OCI-LY7 (cell line): ENCODE data around the gene EP400. TPM values are rescaled to one million over a fixed set of nuclear protein-coding genes. Genes with fewer than 3 reads are reported as not detected.

ENCODE experiments used
- BruUV-seq: library from RNA; stranded (reverse); fragments of 400-500 nt; replicated peaks from 2 replicates; lab custom pipeline; 2021; lab: Mats Ljungman, UMichigan
- CTCF ChIA-PET: fragments of 300-600 bp; sonication (Branson Sonifier 250); formaldehyde crosslinking; loops from one replicate; lab custom pipeline; 2022; ENCODE audit warnings: antibody characterized with exemption; ENCODE audit not compliant: unreplicated experiment; lab: Charles Lee
- POLR2A ChIA-PET: fragments of 300-600 bp; sonication (Branson Sonifier 250); formaldehyde crosslinking; loops from one replicate; lab custom pipeline; 2022; ENCODE audit warnings: antibody characterized with exemption; lab: Charles Lee
- DNase-seq: peaks from one replicate; pipeline ENCODE4 v3.0.0-alpha.2; 2015; ENCODE audit warnings: low spot score
- H2AFZ ChIP-seq: fragments of 200-600 bp; sonication (generic), shearing (Covaris generic); 2 replicates; pipeline ENCODE4 v1.6.1; 2014; ENCODE audit warnings: mild to moderate bottlenecking, antibody characterized with exemption, low read length, moderate library complexity
- H3K27ac ChIP-seq: fragments of 200-600 bp; sonication (generic); 2 replicates; pipeline ENCODE4 v1.5.1; 2014; ENCODE audit warnings: mixed run types, low read depth, mild to moderate bottlenecking, moderate library complexity, low read length, inconsistent platforms; ENCODE audit not compliant: poor library complexity, severe bottlenecking
- H3K36me3 ChIP-seq: fragments of 200-600 bp; sonication (generic); 2 replicates; pipeline ENCODE4 v1.6.1; 2014; ENCODE audit warnings: mild to moderate bottlenecking, antibody characterized with exemption, low read length, moderate library complexity, mixed read lengths; ENCODE audit not compliant: insufficient read depth
- H3K4me1 ChIP-seq: fragments of 200-600 bp; sonication (generic); 2 replicates; pipeline ENCODE4 v1.5.1; 2014; ENCODE audit warnings: mild to moderate bottlenecking, low read length; ENCODE audit not compliant: insufficient read depth, poor library complexity, severe bottlenecking
- H3K4me2 ChIP-seq: fragments of 200-600 bp; sonication (generic); 2 replicates; pipeline ENCODE4 v1.6.1; 2014; ENCODE audit warnings: mild to moderate bottlenecking, low read length
- H3K4me3 ChIP-seq: fragments of 200-600 bp; sonication (generic); 2 replicates; pipeline ENCODE4 v1.5.1; 2014; ENCODE audit warnings: mild to moderate bottlenecking, low read depth, low read length; ENCODE audit not compliant: poor library complexity, severe bottlenecking
- H3K79me2 ChIP-seq: fragments of 200-600 bp; sonication (generic); 2 replicates; pipeline ENCODE4 v1.6.1; 2016; ENCODE audit warnings: low read depth, mild to moderate bottlenecking, low read length, moderate library complexity, mixed read lengths; ENCODE audit not compliant: insufficient read depth
- H3K9me2 ChIP-seq: fragments of 200-600 bp; sonication (generic); 2 replicates; pipeline ENCODE4 v1.6.1; 2016; ENCODE audit warnings: mild to moderate bottlenecking, low read length, mixed read lengths; ENCODE audit not compliant: insufficient read depth
- H3K9me3 ChIP-seq: fragments of 200-600 bp; sonication (generic); 2 replicates; pipeline ENCODE4 v1.6.1; 2014; ENCODE audit warnings: mild to moderate bottlenecking, mixed run types, low read length, mixed read lengths
- H4K20me1 ChIP-seq: fragments of 200-600 bp; sonication (generic); 2 replicates; pipeline ENCODE4 v1.6.1; 2014; ENCODE audit warnings: mild to moderate bottlenecking, antibody characterized with exemption, low read length, moderate library complexity, mixed read lengths; ENCODE audit not compliant: insufficient read depth
- CTCF ChIP-seq: fragments of 200-600 bp; sonication (generic); conservative IDR thresholded peaks from 2 replicates; pipeline ENCODE4 v1.5.1; 2014; ENCODE audit warnings: mild to moderate bottlenecking, antibody characterized with exemption, low read length, moderate library complexity, mixed read lengths
- EZH2phosphoT487 ChIP-seq: fragments of 200-600 bp; sonication (generic); IDR thresholded peaks from 2 replicates; pipeline ENCODE4 v1.6.1; 2018; ENCODE audit warnings: low read depth, borderline replicate concordance, mild to moderate bottlenecking, mixed run types, antibody characterized with exemption, low read length, moderate library complexity, mixed read lengths
- intact Hi-C: fragments of 100-400 bp; cut with micrococcal nuclease; formaldehyde crosslinking; loops from one replicate; pipeline ENCODE4 v1.10.0; 2022; ENCODE audit not compliant: unreplicated experiment
- total RNA-seq, 2 experiments: library from RNA; depleted of rRNA in 1 of 2; stranded (reverse); fragments of >200 nt in 1 of 2; shearing (Covaris generic) in 1 of 2; gene quantifications; 2 replicates each; pipeline ENCODE4 v1.2.3, GENCODE V29; 2014 to 2022

Gene EP400
- total RNA-seq, 2 experiments from 2014 or later, result 20.7 to 56.2 TPM

DNA sequence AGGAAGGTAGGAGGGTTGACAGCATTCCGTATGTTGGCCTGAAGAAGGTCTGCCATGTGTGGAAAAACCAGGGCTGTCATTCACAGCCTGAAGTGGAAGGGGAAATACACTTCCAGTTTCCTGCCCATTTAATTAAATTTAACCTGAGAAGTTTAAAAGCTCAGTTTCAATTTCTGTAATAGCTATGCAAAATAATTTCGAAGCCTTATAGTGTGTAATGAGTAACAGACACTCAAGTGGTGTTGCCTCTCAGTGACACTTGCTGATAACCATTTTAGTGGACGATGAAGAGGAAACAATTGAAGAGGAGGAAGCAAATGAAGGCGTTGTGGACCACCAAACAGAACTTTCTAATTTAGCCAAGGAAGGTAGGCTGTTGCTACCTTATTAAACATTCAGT, 44.8 kb downstream of the EP400 start:
- Histone ChIP-seq H3K27ac (no peak overlapping the region), H2AFZ (no peak overlapping the region), H3K4me2 (no peak overlapping the region), H3K36me3 (peaks cover 57% of the 10 kb centered on the region), H4K20me1 (0 out of 2 replicates have a peak, but pooled peaks cover 4% of the 10 kb centered on the region), H3K9me2 (no peaks in the 10 kb centered on the region), H3K4me3 (no peak overlapping the region), H3K4me1 (no peaks in the 10 kb centered on the region), H3K79me2 (no peaks in the 10 kb centered on the region), H3K9me3 (no peaks in the 10 kb centered on the region)
- CTCF ChIA-PET, result no interaction called here
- POLR2A ChIA-PET, result no interaction called here
- TF ChIP-seq EZH2phosphoT487 (no peak), CTCF (no peak)
- intact Hi-C loops, result no loop called here
- BruUV-seq, result no TSS peak
- no peak for DNase-seq

GRCh38 chr12:132000286-132000872, 50.6 kb downstream of the EP400 start:
- no peaks in the 10 kb centered on the region for H3K9me2 ChIP-seq
- CTCF ChIA-PET, result no interaction called here
- H3K9me3 ChIP-seq, result no peaks in the 10 kb centered on the region
- H3K4me2 ChIP-seq, result no peak overlapping the region
- no TSS peak for BruUV-seq
- DNase-seq, result no peak
- intact Hi-C loops, result loop anchor here (5.0 kb wide), 1 partner anchor 148 kb away; no protein-coding TSS in a partner anchor
- TF ChIP-seq CTCF, result no peak
- no peak for TF ChIP-seq EZH2phosphoT487
- H3K79me2 ChIP-seq, result no peaks in the 10 kb centered on the region
- peaks cover 16% of the 10 kb centered on the region; the same call in 1 of the 2 replicates for H3K36me3 ChIP-seq
- no peaks in the 10 kb centered on the region for H3K4me1 ChIP-seq
- no peaks in the 10 kb centered on the region for H4K20me1 ChIP-seq
- H2AFZ ChIP-seq, result no peak overlapping the region
- POLR2A ChIA-PET, result interaction anchor here (1.0 kb wide), 1 partner anchor 23 kb away, joined by 3 read pairs; no protein-coding TSS in a partner anchor
- H3K4me3 ChIP-seq, result no peak overlapping the region
- H3K27ac ChIP-seq, result no peak overlapping the region

DNA sequence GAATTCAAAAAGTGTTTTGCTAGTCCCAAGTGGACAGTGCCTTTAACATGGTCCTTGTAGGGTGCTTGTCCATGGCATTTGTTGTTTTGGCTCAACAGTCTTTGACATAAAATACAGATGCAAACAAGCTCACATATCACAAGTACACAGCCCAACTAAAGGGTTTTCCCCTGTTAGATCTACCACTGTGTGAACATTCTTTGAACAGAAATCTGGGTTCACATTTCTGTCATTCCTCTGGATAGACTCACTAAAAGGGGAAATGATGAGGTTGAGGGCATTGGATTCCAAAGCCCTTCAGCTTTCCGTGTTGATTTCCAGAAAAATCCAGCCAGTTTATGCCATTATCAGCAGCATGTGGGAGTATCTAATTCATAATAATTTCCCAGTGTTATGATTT, 54.1 kb downstream of the EP400 start:
- ChIA-PET POLR2A (no interaction called here), CTCF (no interaction called here)
- intact Hi-C loops, result loop anchor here (5.0 kb wide), 1 partner anchor 152 kb away; no protein-coding TSS in a partner anchor
- no peak overlapping the region for H2AFZ ChIP-seq
- no peak overlapping the region for H3K27ac ChIP-seq
- TSS peak; percentile 31 for BruUV-seq
- H3K4me3 ChIP-seq, result no peak overlapping the region
- peaks cover 40% of the 10 kb centered on the region for H3K36me3 ChIP-seq
- no peak overlapping the region for H3K4me2 ChIP-seq
- H4K20me1 ChIP-seq, result no peaks in the 10 kb centered on the region
- no peaks in the 10 kb centered on the region for H3K4me1 ChIP-seq
- no peaks in the 10 kb centered on the region for H3K9me3 ChIP-seq
- no peaks in the 10 kb centered on the region for H3K9me2 ChIP-seq
- TF ChIP-seq EZH2phosphoT487, result no peak
- TF ChIP-seq CTCF, result no peak
- no peak for DNase-seq
- no peaks in the 10 kb centered on the region for H3K79me2 ChIP-seq
